ENCODE measurements around the gene DXO.
"Not testable (repeated sequence)": the region's sequence is repeated elsewhere in the genome, so short reads cannot be mapped to it uniquely, and the experiment has no call there.

Gene DXO

GRCh38 chr6:31980195-31980876 is 8.4 kb upstream of the DXO start:
- not testable (repeated sequence) for DNase-seq (ENCODE audit: low read depth in 2 of 2)

- DNase-seq (ENCODE audit: low read depth in 2 of 2), result no peak
Measured at GRCh38 chr6:31979238-31979898, 7.4 kb upstream of the DXO start.

- DNase-seq (ENCODE audit: low read depth in 2 of 2), result no peak
Measured at GRCh38 chr6:31978831-31979230, 6.9 kb upstream of the DXO start.

DNA sequence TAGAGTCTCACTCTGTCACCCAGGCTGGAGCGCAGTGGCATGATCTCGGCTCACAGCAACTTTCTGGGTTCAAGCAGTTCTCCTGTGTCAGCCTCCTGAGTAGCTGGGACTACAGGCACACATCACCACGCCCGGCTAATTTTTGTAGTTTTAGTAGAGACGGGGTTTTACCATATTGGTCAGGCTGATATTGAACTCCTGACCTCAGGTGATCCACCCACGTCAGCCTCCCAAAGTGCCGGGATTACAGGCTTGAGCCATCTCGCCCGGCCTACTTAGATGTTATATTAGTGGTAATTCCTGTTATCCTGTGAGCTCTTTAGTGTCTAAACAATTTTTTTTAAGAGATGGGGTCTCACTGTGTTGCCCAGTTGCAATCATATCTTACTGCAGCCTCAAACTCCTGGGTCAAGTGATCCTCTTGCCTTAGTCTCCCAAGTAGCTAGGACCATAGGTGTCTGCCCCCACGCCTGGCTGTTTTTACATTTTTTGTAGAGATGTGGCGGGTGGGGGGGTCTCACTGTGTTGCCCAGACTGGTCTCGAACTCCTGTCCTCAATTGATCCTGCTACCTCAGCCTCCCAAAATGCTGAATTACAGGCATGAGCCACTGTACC is 6.0 kb upstream of the DXO start:
- DNase-seq (ENCODE audit: low read depth in 2 of 2), result no peak

DNA sequence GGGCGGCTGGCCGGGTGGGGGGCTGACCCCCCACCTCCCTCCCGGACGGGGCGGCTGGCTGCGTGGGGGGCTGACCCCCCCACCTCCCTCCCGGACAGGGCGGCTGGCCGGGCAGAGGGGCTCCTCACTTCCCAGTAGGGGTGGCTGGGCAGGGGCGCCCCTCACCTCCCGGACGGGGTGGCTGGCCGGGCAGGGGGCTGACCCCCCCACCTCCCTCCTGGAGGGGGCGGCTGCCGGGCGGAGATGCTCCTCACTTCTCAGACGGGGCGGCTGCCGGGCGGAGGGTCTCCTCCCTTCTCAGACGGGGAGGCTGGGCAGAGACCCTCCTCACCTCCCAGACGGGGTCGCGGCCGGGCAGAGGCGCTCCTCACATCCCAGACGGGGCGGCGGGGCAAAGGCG is 4.1 kb upstream of the DXO start:
- DNase-seq (ENCODE audit: low read depth in 2 of 2), result not testable (repeated sequence)

- no peak for DNase-seq (ENCODE audit: low read depth in 2 of 2)
Measured at GRCh38 chr6:31972709-31973350, 892 bp upstream of the DXO start.

DNA sequence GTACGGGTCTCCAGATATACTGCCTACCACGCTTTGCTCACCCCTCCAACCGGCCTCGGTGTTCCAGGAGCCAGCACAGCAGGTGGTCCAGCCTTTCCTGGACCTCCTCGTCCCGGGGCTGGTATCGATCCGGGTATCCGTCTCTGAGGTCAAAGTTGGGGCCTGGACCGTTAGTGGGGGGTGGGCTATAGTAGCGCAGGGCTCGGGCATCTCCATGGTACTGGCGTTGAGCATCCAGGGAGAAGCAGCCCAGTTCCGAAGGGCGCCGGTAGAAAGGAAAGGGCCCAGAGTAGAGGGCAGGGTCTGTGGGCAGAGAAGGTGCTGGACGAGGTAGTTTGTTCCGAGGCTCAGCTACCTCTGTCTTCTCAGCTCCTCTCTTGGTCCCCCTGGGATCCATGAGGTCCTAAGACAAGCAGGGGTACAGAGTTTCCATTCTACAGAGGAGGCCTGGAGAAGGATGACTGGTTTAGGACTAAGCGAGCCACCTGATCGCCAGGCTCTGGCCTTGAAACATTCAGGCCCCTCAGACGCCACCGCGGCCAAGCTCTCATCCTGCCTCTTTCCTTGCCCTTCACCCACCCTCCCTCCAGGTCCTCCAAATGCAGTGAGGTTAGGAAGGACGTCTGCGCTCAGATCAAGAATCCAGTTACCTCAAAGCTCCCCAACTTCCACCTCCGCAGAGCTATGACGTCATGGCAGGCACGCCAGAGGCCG is 502 bp downstream of the DXO start:
- DNase-seq (ENCODE audit: low read depth in 2 of 2), result no peak

DNA sequence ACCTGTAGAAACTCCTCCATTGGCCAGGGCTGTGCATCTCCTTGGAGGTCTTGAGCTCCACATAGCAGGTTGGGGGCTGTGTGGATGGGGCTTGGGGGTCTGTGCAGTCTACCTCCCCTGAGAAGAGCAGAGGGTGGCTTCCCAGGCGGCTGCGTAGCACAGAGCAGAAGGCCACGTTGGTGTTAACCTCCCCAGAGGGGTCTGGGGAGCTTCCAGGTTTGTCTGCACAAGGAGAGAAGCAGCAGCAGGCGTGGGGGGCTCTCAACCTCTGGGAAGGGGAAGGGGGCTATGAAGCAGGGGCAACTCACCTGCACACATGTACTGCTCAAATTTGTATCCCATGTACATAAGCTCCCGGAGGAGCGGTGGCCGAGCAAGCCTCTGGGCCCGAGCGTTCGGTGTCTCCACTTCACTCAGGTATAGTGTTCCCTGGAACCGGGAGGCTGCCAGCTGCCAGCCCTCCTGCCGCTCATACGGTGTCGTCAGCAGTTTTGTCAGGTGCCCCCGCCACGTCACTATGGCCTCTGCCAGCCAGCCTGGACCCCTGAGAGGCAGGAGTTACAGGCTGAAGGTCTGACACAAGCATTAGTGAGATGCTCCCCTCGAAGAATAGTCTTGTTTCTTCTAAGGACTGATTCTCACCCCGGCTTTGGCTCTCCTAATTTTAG is 1.2 kb downstream of the DXO start:
- no peak for DNase-seq (ENCODE audit: low read depth in 2 of 2)

DNA sequence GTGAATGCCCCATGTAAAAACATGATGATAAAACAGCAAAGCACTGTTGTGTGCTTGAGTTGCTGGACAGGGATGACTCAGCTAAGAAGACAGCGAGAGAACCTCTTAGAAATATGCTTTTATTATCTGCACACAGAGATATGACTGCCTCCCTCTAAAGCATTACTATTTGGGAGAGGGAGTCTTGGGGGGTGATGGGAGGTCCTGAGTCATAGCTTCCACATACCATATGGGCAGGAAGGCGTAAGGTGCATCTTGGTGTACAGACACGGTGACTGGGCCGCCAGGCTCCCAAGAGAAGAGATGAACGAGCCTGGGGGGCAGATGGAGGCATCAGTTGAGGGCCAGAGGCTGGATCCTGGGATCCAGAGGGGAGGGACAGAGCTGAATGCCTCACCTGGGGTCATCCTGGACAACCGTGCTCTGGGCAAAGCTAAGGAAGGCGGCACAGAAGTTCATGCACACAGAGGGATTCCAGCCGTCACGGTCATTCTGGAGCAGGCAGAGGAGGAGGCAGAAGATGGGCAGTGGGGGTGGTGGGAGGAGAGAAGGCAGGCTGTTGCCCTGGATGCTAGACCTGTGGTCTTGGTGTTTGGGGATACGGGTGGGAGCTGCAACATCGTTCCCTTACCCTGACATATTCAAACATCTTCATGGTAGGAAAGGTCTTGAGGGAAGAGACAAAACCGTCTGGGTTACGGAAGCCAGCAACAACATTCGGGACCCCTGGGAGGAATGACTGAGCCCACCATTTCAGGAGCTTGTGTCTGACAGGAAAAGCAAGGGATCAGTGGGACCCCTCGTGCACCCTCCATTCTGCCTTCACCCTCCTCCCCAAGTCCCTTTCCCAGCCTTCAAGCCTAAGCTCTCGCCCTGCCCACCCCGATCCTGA is 2.0 kb downstream of the DXO start:
- no peak for DNase-seq (ENCODE audit: low read depth in 2 of 2)

- DNase-seq (ENCODE audit: low read depth in 2 of 2), result no peak
Measured at GRCh38 chr6:31968791-31969711, 2.9 kb downstream of the DXO start.

DNA sequence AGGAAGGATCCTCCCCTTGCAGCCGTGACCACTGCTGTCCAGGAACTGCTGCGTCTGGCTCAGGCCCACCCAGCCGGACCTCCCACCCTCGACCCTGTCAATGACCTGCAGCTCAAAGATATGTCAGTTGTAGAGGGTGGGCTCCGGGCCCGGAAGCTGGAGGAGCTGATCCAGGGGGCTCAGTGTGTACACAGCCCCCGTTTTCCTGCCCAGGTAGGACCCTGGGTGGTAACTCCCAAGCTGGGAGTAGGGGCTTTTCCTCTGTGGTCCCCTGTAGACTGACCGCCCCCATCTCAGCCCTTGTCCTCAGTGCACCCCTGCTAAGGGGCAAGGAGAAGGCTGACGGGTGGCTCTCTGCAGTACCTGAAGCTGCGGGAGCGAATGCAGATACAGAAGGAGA is 3.6 kb downstream of the DXO start:
- no peak for DNase-seq (ENCODE audit: low read depth in 2 of 2)

DNA sequence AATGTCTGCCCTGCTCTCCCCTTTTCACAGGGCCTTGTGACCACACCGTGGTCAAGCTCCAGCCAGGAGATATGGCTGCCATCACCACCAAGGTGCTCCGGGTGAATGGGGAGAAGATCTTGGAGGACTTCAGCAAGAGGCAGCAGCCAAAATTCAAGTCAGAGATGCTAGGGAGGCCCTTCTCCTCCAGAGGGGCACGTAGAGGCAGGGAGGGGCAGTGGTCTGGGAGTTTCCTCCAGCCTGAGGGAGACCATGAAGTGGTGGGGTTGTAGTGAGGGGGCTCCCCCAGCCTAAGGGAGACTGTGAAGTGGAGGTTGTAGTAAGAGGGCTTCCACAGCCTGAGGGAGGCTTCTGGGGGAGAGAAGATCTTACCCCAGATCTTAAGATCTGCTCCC is 4.0 kb downstream of the DXO start:
- DNase-seq (ENCODE audit: low read depth in 2 of 2), result no peak

- DNase-seq (ENCODE audit: low read depth in 2 of 2), result no peak
Measured at GRCh38 chr6:31966997-31967925, 4.7 kb downstream of the DXO start.

- no peak for DNase-seq (ENCODE audit: low read depth in 2 of 2)
Measured at GRCh38 chr6:31966506-31966905, 5.4 kb downstream of the DXO start.

DNA sequence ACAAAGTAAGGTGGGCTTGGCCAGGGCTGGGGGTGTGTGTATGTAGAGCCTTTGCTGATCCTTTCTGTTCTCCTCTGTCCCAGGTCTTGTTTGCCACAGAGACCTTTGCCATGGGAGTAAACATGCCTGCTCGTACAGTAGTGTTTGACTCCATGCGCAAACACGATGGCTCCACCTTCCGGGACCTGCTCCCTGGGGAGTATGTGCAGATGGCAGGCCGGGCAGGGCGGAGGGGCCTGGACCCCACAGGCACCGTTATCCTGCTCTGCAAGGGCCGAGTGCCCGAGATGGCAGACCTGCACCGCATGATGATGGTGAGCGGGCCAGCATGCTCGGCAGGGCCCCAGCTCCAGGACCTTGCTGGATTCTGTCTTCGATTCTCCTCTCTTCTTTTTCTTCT is 6.2 kb downstream of the DXO start:
- no peak for DNase-seq (ENCODE audit: low read depth in 2 of 2)

DNA sequence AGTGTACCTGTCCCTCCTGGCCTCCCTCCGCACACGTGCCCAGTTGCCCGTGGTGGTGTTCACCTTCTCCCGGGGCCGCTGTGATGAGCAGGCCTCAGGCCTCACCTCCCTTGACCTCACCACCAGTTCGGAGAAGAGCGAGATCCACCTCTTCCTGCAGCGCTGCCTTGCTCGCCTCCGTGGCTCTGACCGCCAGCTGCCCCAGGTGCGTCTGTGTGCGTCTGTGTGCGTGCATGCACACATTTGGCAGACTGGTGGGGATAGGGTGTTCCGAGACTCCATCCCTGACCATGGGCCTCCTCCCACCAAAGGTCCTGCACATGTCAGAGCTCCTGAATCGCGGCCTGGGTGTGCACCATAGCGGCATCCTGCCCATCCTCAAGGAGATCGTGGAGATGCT is 8.0 kb downstream of the DXO start:
- no peak for DNase-seq (ENCODE audit: low read depth in 2 of 2)

DNA sequence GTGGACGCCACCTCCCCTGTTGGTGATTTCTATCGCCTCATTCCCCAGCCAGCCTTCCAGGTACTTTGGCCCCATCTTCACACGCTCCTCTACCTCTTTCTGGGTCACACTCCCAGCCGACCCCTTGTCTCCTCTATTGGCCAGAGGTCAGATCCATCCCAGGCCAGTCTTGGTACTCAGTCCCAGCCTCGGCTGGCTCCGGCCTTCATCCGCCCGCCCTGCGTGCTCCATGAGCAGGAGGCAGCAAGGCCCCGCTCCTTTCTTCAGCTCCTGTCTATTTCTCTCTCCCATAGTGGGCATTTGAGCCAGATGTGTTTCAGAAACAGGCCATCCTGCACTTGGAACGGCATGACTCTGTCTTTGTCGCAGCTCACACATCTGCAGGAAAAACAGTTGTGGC is 10.3 kb downstream of the DXO start:
- DNase-seq (ENCODE audit: low read depth in 2 of 2), result no peak

Measured in stimulated activated CD8-positive, alpha-beta memory T cell treated with anti-CD3 and anti-CD28 coated beads, Interleukin-2, amount 100 ng/mL, for 48 hours (primary cell).